Endothelial cell (in vitro differentiated cells): ENCODE measurements around the gene HAT1. TPM values are rescaled to one million over a fixed set of nuclear protein-coding genes. Genes with fewer than 3 reads are reported as not detected.
A peak's percentile ranks its signal among the peaks of the same experiment; 100 is the strongest.
"Not testable (repeated sequence)": the region's sequence is repeated elsewhere in the genome, so short reads cannot be mapped to it uniquely, and the experiment has no call there.

Experiments
- DNase-seq: peaks from one replicate; pipeline ENCODE4 v3.0.0; 2021; ENCODE audit warnings: low spot score
- H3K27ac Mint-ChIP-seq: one replicate; pipeline ENCODE4 v1.8.0; 2021; ENCODE audit warnings: mixed read lengths, inconsistent platforms; ENCODE audit not compliant: unreplicated experiment
- H3K27me3 Mint-ChIP-seq: one replicate; pipeline ENCODE4 v1.8.0; 2021; ENCODE audit warnings: mild to moderate bottlenecking, moderate library complexity, mixed read lengths, inconsistent platforms; ENCODE audit not compliant: unreplicated experiment
- H3K36me3 Mint-ChIP-seq: one replicate; pipeline ENCODE4 v1.8.0; 2021; ENCODE audit warnings: mild to moderate bottlenecking, low read depth, mixed read lengths, inconsistent platforms; ENCODE audit not compliant: unreplicated experiment
- H3K4me1 Mint-ChIP-seq: one replicate; pipeline ENCODE4 v1.8.0; 2021; ENCODE audit warnings: mild to moderate bottlenecking, mixed read lengths, inconsistent platforms; ENCODE audit not compliant: unreplicated experiment
- H3K4me3 Mint-ChIP-seq: one replicate; pipeline ENCODE4 v1.8.0; 2021; ENCODE audit warnings: mild to moderate bottlenecking, mixed read lengths, inconsistent platforms; ENCODE audit not compliant: unreplicated experiment
- H3K9me3 Mint-ChIP-seq: one replicate; pipeline ENCODE4 v1.8.0; 2021; ENCODE audit warnings: mixed read lengths, inconsistent platforms; ENCODE audit not compliant: unreplicated experiment
- total RNA-seq: library from RNA; stranded (reverse); fragmentation: NEBNext Ultra II Directional; extraction: Animal tissue kit (Norgen Biotek cat#: 25700); gene quantifications from one replicate; pipeline ENCODE4 v1.2.1, GENCODE V29; 2021; ENCODE audit not compliant: unreplicated experiment
- TF ChIP-seq, protein P1 (sequence below): fragments of 200-600 bp; sonication (generic); IDR thresholded peaks from one replicate; pipeline ENCODE4 v1.5.0; 2021; ENCODE audit warnings: antibody characterized with exemption; ENCODE audit not compliant: unreplicated experiment

HAT1 gene
- total RNA-seq, 1 donor from 2014 or later = 22.8 TPM

DNA sequence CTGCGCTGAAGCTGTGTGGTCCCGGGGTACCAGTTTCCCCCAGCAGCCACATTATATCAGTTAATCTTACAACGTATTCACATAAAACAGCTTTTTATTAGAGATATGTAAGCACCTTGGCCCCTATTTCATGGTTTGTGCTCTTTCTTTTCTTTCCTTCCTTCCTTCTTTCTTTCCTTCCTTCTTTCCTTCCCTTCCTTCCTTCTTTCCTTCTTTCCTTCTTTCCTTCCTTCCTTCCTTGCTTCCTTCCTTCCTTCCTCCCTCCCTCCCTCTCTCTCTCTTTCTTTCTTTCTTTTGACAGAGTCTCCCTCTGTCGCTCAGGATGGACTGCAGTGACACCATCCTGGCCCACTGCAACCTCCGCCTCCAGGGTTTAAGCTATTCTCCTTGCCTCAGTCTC lies 73.8 kb downstream of the HAT1 start:
- Mint-ChIP-seq H3K36me3 (no peaks in the 10 kb centered on the region), H3K4me1 (peaks cover 6% of the 10 kb centered on the region), H3K9me3 (no peaks in the 10 kb centered on the region), H3K4me3 (no peak overlapping the region), H3K27ac (no peak overlapping the region), H3K27me3 (no peaks in the 10 kb centered on the region)
- TF ChIP-seq, protein P1, sequence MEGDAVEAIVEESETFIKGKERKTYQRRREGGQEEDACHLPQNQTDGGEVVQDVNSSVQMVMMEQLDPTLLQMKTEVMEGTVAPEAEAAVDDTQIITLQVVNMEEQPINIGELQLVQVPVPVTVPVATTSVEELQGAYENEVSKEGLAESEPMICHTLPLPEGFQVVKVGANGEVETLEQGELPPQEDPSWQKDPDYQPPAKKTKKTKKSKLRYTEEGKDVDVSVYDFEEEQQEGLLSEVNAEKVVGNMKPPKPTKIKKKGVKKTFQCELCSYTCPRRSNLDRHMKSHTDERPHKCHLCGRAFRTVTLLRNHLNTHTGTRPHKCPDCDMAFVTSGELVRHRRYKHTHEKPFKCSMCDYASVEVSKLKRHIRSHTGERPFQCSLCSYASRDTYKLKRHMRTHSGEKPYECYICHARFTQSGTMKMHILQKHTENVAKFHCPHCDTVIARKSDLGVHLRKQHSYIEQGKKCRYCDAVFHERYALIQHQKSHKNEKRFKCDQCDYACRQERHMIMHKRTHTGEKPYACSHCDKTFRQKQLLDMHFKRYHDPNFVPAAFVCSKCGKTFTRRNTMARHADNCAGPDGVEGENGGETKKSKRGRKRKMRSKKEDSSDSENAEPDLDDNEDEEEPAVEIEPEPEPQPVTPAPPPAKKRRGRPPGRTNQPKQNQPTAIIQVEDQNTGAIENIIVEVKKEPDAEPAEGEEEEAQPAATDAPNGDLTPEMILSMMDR = no peak
- no peak for DNase-seq

DNA sequence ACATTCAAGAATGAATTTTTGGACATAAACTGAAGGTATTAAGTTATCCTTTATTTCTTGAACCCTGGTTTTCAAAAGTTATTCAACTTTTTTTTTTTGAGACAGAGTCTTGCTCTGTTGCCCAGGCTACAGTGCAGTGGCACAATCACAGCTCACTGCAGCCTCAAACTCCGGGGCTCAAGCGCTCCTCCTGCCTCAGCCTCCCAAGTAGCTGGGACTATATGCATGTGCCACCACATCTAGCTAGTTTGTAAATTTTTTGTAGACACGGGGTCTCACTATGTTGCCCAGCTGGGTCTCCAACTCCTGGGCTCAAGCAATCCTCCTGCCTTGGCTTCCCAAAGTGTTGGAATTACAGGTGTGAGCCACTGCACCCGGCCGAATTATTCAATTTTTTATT lies 74.8 kb downstream of the HAT1 start:
- H3K36me3 Mint-ChIP-seq, H3K4me1 Mint-ChIP-seq, H3K9me3 Mint-ChIP-seq, H3K4me3 Mint-ChIP-seq, DNase-seq, H3K27me3 Mint-ChIP-seq, H3K27ac Mint-ChIP-seq: not testable (repeated sequence)

DNA sequence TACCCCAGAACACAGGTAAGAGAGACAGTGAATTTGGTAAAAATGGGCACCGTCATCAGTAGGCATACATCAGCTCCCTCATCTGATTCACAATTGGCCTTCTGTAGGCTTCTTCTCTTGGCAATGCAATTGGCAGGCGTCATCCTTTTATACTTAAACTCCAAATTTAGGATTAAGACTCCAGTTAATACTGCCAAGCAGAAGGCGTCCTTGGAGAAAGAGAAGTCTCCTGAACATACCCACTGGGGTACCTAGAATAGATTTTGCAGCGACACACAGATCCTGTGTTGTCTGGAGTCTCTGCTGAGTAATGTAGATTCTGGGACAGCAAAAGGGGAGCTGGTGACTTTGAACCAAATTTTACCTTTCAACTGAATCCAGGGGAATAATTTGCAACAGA lies 76.9 kb downstream of the HAT1 start:
- DNase-seq = no peak
- TF ChIP-seq, protein P1 = no peak
- Mint-ChIP-seq H3K36me3 (no peaks in the 10 kb centered on the region), H3K4me1 (peaks cover 6% of the 10 kb centered on the region), H3K9me3 (no peaks in the 10 kb centered on the region), H3K27me3 (no peaks in the 10 kb centered on the region), H3K27ac (no peak overlapping the region), H3K4me3 (peak overlapping the region; percentile 88)

DNA sequence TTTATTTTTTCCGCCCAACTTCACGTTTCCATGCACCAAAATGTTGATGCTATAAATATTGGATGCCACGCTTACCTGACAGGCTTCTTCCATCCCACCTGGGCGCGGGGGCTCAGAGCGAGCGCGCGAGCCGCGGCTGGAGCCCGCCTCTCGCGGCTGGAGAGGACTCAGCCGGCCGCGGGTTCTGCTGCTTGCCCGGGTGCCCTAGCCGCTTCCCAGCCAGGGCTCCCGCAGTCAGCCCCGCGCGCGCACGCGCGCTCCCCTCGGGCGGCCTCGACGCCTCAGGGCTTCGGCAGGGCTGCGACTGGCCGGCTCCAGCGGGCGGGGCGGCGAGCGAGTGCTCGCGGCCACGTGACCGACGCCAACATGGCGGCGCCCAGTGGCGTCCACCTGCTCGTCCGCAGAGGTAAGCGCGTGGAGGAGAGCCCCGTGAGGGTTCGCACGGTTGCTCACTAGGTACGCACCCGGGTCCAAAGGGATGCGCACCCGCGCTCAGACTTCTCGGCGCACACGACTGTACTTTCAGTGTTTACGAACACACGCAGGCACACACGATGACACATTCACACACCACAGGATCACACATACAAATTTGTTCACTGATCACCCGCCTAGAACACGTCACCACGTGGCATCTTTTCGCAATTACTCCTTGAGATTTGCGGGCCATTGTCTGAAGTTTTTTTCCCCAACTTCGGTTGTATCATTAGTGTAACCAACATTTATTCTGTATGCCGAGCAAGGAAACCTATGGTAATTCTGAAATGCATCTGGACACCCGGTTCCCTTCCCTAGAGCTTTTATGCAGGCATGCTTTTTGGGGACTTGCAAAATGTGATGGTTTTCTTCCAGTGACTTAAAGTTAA lies 77.6 kb downstream of the HAT1 start, which contains the start of gene METAP1D:
TSS of gene METAP1D (plus strand) at position 350 of the 866 bp plus-strand sequence. CDS start at position 367, 17 bp downstream.
- DNase-seq = peak; percentile 96
- Mint-ChIP-seq H3K4me1 (peaks cover 6% of the 10 kb centered on the region), H3K4me3 (peak within 1 kb of the TSS; percentile 99), H3K27ac (peak within 1 kb of the TSS; percentile 61), H3K27me3 (no peaks in the 10 kb centered on the region), H3K36me3 (no peaks in the 10 kb centered on the region), H3K9me3 (no peaks in the 10 kb centered on the region)
- TF ChIP-seq, protein P1 = no peak

DNA sequence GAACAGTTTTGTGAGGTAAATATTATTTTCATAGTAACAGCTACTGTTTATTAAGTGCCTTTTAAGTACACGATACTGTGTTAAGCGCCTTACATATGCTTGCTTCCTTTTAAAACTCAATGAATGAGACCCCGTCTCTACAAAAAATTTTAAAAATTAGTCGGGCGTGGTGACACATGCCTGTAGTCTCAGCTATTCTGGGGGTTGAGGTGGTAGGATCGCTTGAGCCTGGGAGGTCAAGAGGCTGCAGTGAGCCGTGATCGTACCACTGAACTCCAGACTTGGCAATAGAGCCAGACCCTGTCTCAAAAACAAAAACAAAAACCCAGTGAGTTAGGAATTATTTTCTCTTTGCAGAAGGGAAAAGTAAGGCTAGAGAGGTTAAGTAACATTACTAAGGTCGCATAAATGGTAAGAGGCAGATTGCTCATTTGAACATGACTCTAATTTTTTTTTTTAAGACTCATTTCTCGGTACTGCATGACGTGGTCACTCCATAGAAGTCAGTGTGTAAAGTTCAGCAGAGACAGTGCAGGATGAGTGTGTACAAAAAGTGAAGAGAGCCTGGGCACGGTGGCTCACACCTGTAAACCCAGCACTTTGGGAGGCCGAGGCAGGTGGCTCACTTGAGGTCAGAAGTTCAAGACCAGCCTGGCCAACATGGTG lies 78.6 kb downstream of the HAT1 start:
- Mint-ChIP-seq H3K27ac (no peak overlapping the region), H3K9me3 (no peaks in the 10 kb centered on the region), H3K4me1 (peaks cover 6% of the 10 kb centered on the region), H3K27me3 (no peaks in the 10 kb centered on the region), H3K4me3 (no peak overlapping the region), H3K36me3 (no peaks in the 10 kb centered on the region)
- no peak for DNase-seq
- TF ChIP-seq, protein P1 = no peak
